ENCODE results near the gene POTEB2. TPM values are rescaled to one million over a fixed set of nuclear protein-coding genes. Genes with fewer than 3 reads are reported as not detected.
"Not testable (repeated sequence)": the region's sequence is repeated elsewhere in the genome, so short reads cannot be mapped to it uniquely, and the experiment has no call there.

POTEB2 gene
- total RNA-seq (2012; rRNA removed) (not detected in 2 replicates), polyA plus RNA-seq (2012; rRNA removed) (not detected in 2 replicates), Bru-seq, nascent RNA (not detected), BruChase-seq, experiment 1, labeled RNA remaining after a 6-hour chase (not detected), BruChase-seq, experiment 2, labeled RNA remaining after a 2-hour chase (not detected)
- polyA plus RNA-seq (2012; cell fraction: cytosol; rRNA removed), result not detected in 2 replicates
- polyA plus RNA-seq (2012; cell fraction: nucleus; rRNA removed; ENCODE audit: low replicate concordance), result not detected in 2 replicates
- long read RNA-seq, result 0 reads

DNA sequence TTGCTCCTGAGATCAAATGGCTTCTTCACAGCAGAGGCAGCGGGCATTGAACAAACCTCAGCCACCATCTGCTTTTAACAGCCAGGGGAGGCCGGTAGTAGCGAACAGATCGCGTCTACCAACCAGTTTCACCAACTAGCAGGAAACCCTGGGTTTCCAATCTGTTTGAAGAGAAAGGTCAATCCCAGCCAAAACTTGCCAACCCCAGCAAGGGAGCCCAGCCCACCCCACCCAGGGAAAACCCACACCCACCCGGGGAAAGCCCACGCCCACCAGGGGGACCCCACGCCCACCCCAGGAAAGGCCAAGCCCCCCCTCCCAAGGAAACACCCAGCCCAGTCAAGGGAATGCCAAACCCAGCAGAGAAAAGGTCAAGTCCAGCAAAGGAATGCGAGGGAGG, at the start of gene POTEB2:
POTEB2 (minus strand) TSS at position 101 of the 400 bp plus-strand sequence; CDS start at position 68, 33 bp downstream.
- H2BK20ac ChIP-seq (ENCODE audit: low read depth, low read length); ATAC-seq (ENCODE audit: low read depth); H3K56ac ChIP-seq (ENCODE audit: extremely low read depth, insufficient read depth, low read length); H3K23ac ChIP-seq (ENCODE audit: low read depth, low read length); DNase-seq; H3K4me2 ChIP-seq (ENCODE audit: low read depth, low read length); H3K79me1 ChIP-seq (ENCODE audit: low read depth in 1 of 2, low read length in 2 of 2); H4K8ac ChIP-seq (ENCODE audit: low read depth in 2 of 2, low read length in 2 of 2); H2AK9ac ChIP-seq (replicated peaks; ENCODE audit: low read depth, low read length, poor library complexity); H2AK5ac ChIP-seq (ENCODE audit: low read depth, low read length); H3K27me3 ChIP-seq (ENCODE audit: control insufficient read depth, insufficient read depth, low read length); H2AFZ ChIP-seq (replicated peaks; ENCODE audit: low read length, poor library complexity); H3K14ac ChIP-seq (replicated peaks; ENCODE audit: low read depth, low read length); H4K5ac ChIP-seq (ENCODE audit: low read depth, low read length); BruUV-seq (replicated peaks); H3K9ac ChIP-seq (ENCODE audit: low read depth, low read length); in situ Hi-C loops (cut with MboI; ENCODE audit: low sequenced_read_pairs); H3K9me3 ChIP-seq (ENCODE audit: control insufficient read depth, insufficient read depth, low read length); H4K20me1 ChIP-seq (ENCODE audit: insufficient read depth, low read length); H4K91ac ChIP-seq (ENCODE audit: insufficient read depth, low read depth, low read length); H2BK5ac ChIP-seq (ENCODE audit: low read depth, low read length, poor library complexity, severe bottlenecking); H3K4me1 ChIP-seq (ENCODE audit: control insufficient read depth, insufficient read depth, low read length); H3K27ac ChIP-seq (ENCODE audit: insufficient read depth, low read length); intact Hi-C loops (cut with micrococcal nuclease); H3K9me1 ChIP-seq (ENCODE audit: insufficient read depth, low read length); dilution Hi-C loops (cut with HindIII; ENCODE audit: low sequenced_read_pairs, unreplicated experiment); H3K36me3 ChIP-seq (ENCODE audit: control insufficient read depth, insufficient read depth, low read length); H3K18ac ChIP-seq (ENCODE audit: low read depth, low read length); H2BK15ac ChIP-seq (ENCODE audit: low read depth, low read length); CTCF ChIA-PET; H2BK120ac ChIP-seq (ENCODE audit: low read depth, low read length); POLR2A ChIA-PET (ENCODE audit: unreplicated experiment); H3K4ac ChIP-seq (ENCODE audit: low read depth, low read length); H3K4me3 ChIP-seq (ENCODE audit: insufficient read depth, low read depth, low read length): not testable (repeated sequence)
- no CpG with 5 or more reads among the region's 9 CpGs for WGBS, 2 experiments (ENCODE audit: extremely low coverage in 2 of 2, insufficient read length in 1 of 2)

DNA sequence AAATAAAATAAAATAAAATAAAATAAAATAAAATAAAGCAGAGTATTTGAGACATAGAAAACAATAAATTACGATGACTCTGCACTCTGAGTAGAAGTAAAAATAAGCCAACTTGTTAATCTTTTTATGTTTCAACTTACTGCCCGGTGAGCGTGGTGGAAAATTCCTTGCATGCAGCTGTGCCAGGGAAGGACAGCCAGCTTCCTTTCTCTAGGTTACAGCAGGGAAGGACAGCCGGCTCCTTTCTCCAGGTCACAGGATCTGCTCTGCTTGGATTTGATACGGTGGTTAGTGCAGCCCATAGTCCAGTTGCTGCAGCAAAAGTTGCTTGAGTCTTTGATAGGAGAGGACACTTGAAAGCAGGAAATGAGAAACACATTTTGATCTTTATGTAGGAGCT, 13.8 kb upstream of the POTEB2 start:
- H2AFZ ChIP-seq (replicated peaks; ENCODE audit: low read length, poor library complexity); H2BK15ac ChIP-seq (ENCODE audit: low read depth, low read length); H3K23ac ChIP-seq (ENCODE audit: low read depth, low read length); H3K36me3 ChIP-seq (ENCODE audit: control insufficient read depth, insufficient read depth, low read length); dilution Hi-C loops (cut with HindIII; ENCODE audit: low sequenced_read_pairs, unreplicated experiment); in situ Hi-C loops (cut with MboI; ENCODE audit: low sequenced_read_pairs); H3K14ac ChIP-seq (replicated peaks; ENCODE audit: low read depth, low read length); BruUV-seq (replicated peaks); H2BK120ac ChIP-seq (ENCODE audit: low read depth, low read length); H4K8ac ChIP-seq (ENCODE audit: low read depth in 2 of 2, low read length in 2 of 2); H2AK5ac ChIP-seq (ENCODE audit: low read depth, low read length); H3K27me3 ChIP-seq (ENCODE audit: control insufficient read depth, insufficient read depth, low read length); H3K4me1 ChIP-seq (ENCODE audit: control insufficient read depth, insufficient read depth, low read length); POLR2A ChIA-PET (ENCODE audit: unreplicated experiment); H3K9me1 ChIP-seq (ENCODE audit: insufficient read depth, low read length); H3K4me2 ChIP-seq (ENCODE audit: low read depth, low read length); H3K56ac ChIP-seq (ENCODE audit: extremely low read depth, insufficient read depth, low read length); H4K91ac ChIP-seq (ENCODE audit: insufficient read depth, low read depth, low read length); H3K9me3 ChIP-seq (ENCODE audit: control insufficient read depth, insufficient read depth, low read length); H3K4me3 ChIP-seq (ENCODE audit: insufficient read depth, low read depth, low read length); H3K18ac ChIP-seq (ENCODE audit: low read depth, low read length); intact Hi-C loops (cut with micrococcal nuclease); H2BK20ac ChIP-seq (ENCODE audit: low read depth, low read length); H2AK9ac ChIP-seq (replicated peaks; ENCODE audit: low read depth, low read length, poor library complexity); H3K9ac ChIP-seq (ENCODE audit: low read depth, low read length); H2BK5ac ChIP-seq (ENCODE audit: low read depth, low read length, poor library complexity, severe bottlenecking); H4K5ac ChIP-seq (ENCODE audit: low read depth, low read length); CTCF ChIA-PET; H4K20me1 ChIP-seq (ENCODE audit: insufficient read depth, low read length); H3K4ac ChIP-seq (ENCODE audit: low read depth, low read length); DNase-seq; ATAC-seq (ENCODE audit: low read depth); H3K79me1 ChIP-seq (ENCODE audit: low read depth in 1 of 2, low read length in 2 of 2); H3K27ac ChIP-seq (ENCODE audit: insufficient read depth, low read length): not testable (repeated sequence)
- no CpG with 5 or more reads among the region's 5 CpGs for WGBS, 2 experiments (ENCODE audit: extremely low coverage in 2 of 2, insufficient read length in 1 of 2)

Measured in IMR-90 (cell line).